Activated naive CD8-positive, alpha-beta T cell treated with anti-CD3 and anti-CD28 coated beads for 36 hours (primary cell): Measurements from ENCODE around the gene GBF1. TPM values are rescaled to one million over a fixed set of nuclear protein-coding genes. Genes with fewer than 3 reads are reported as not detected.

Source experiments
- DNase-seq: peaks from one replicate; pipeline ENCODE4 v3.0.0; 2021
- H3K27ac Mint-ChIP-seq: one replicate; pipeline ENCODE4 v1.8.0; 2022; ENCODE audit warnings: mild to moderate bottlenecking, moderate library complexity, mixed read lengths
- H3K27me3 Mint-ChIP-seq: one replicate; pipeline ENCODE4 v1.8.0; 2022; ENCODE audit warnings: mild to moderate bottlenecking, mixed read lengths
- H3K36me3 Mint-ChIP-seq: one replicate; pipeline ENCODE4 v1.8.0; 2021; ENCODE audit warnings: mild to moderate bottlenecking, mixed read lengths
- H3K4me1 Mint-ChIP-seq: one replicate; pipeline ENCODE4 v1.8.0; 2021; ENCODE audit warnings: mixed read lengths
- H3K4me3 Mint-ChIP-seq: one replicate; pipeline ENCODE4 v1.8.0; 2022; ENCODE audit warnings: mild to moderate bottlenecking, moderate library complexity, mixed read lengths
- H3K9me3 Mint-ChIP-seq: one replicate; pipeline ENCODE4 v1.8.0; 2022; ENCODE audit warnings: mixed read lengths
- total RNA-seq, 2 experiments: library from RNA; stranded (reverse); gene quantifications; one replicate each; pipeline ENCODE4 v1.2.3, GENCODE V29; 2021

Gene GBF1
- total RNA-seq, 2 experiments from 2014 or later = 29.3 to 29.5 TPM

DNA sequence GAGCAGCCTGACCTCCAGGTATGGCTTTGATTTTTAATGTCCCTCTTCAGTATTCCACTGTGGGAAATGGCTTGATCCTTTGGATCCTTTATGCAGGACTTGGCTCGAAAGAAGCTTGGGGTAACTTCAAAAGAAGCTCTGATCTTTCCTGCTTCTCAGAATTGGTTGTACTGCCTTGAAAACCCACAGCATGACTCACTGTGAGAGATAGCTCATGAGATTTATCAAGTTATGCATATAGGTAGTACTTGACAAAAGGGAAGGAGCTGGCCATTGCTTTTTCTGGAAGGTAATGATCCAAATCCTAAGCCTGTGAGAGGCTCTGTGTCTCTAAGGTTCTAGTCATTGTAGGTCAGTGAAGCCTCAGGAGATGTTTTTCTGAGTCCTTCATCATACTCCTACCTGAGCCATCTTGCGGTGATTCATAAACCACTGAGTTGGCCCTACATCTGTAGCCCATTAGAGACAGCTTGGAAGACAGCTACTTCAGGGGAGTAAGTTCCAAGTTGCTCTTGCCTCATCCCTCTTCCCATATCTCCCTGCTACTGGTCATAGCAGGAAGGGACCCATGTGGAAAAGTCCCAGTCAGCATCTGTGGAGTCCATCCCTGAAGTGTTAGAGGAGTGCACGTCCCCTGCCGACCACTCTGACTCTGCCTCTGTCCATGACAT is 113.5 kb downstream of the GBF1 start:
- Mint-ChIP-seq H3K4me1 (no peaks in the 10 kb centered on the region), H3K27me3 (no peaks in the 10 kb centered on the region), H3K27ac (no peak overlapping the region), H3K4me3 (no peak overlapping the region), H3K36me3 (peaks cover 21% of the 10 kb centered on the region), H3K9me3 (no peaks in the 10 kb centered on the region)
- no peak for DNase-seq

DNA sequence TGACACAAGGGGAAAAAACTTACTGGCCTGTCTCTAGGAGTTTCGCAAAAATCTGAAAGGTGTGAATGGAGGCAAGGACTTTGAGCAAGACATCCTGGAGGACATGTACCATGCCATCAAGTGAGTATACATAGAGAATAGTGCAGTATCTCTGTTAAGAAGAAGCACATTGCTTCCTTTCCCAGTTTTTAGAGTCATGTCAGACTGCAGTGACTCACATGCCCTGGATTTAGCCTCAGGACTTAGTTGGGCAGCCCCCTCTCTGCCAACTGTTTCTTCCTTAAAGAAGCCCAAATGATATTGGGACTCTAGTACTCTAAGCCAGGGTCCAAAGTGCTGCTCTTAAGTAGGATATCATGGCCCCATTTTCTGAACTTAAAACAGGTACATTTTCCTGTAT is 122.1 kb downstream of the GBF1 start:
- no peaks in the 10 kb centered on the region for H3K9me3 Mint-ChIP-seq
- no peaks in the 10 kb centered on the region for H3K4me1 Mint-ChIP-seq
- no peak for DNase-seq
- H3K36me3 Mint-ChIP-seq = peaks cover 23% of the 10 kb centered on the region
- H3K4me3 Mint-ChIP-seq = no peak overlapping the region
- no peak overlapping the region for H3K27ac Mint-ChIP-seq
- H3K27me3 Mint-ChIP-seq = no peaks in the 10 kb centered on the region

GRCh38 chr10:102368077-102368476 is 122.7 kb downstream of the GBF1 start:
- Mint-ChIP-seq H3K27me3 (no peaks in the 10 kb centered on the region), H3K27ac (no peak overlapping the region), H3K4me1 (no peaks in the 10 kb centered on the region), H3K36me3 (peaks cover 25% of the 10 kb centered on the region), H3K9me3 (no peaks in the 10 kb centered on the region), H3K4me3 (no peak overlapping the region)
- DNase-seq = no peak

DNA sequence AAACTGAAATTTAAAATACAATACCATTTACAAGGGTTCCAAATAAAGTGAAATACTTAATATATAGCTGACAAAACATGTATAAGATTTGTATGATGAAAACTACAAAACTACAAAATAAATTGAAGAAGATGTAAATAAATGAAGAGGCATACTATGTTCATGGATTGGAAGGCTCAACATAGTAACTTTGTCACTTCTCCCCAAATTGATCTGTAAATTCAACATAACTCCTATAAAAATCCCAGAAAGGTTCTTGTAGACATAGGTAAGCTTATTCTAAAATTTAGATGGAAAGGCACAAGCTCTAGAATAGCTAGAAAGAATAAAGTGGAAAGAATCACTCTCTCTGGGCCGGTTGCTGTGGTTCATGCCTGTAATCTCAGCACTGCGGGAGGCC is 126.0 kb downstream of the GBF1 start:
- H3K4me3 Mint-ChIP-seq = no peak overlapping the region
- H3K36me3 Mint-ChIP-seq = peaks cover 23% of the 10 kb centered on the region
- no peak for DNase-seq
- no peaks in the 10 kb centered on the region for H3K4me1 Mint-ChIP-seq
- H3K27me3 Mint-ChIP-seq = no peaks in the 10 kb centered on the region
- no peaks in the 10 kb centered on the region for H3K9me3 Mint-ChIP-seq
- no peak overlapping the region for H3K27ac Mint-ChIP-seq

GRCh38 chr10:102375250-102375649 is 129.9 kb downstream of the GBF1 start:
- no peaks in the 10 kb centered on the region for H3K27me3 Mint-ChIP-seq

DNA sequence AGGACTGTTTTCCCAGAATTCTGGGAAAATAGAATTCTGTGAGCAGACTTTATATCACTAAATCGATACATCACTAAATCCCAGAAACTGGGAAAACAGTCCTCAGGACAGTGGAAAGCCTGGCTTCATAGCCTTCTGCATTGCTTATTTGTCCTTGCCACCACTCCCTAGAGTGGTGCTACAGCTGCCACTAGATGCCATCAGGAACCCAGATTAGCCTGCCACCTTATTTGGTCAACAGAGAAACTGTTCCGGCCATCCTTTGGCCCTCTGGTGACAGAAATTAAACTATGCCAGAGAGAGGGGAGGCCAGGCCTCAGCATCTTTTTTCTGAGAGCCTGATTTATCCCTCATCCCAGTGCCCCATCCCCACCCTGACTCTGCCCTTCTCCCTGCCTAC is 130.5 kb downstream of the GBF1 start:
- H3K27me3 Mint-ChIP-seq = no peaks in the 10 kb centered on the region
- H3K36me3 Mint-ChIP-seq = peaks cover 18% of the 10 kb centered on the region
- no peaks in the 10 kb centered on the region for H3K4me1 Mint-ChIP-seq
- DNase-seq = no peak
- no peaks in the 10 kb centered on the region for H3K9me3 Mint-ChIP-seq
- no peak overlapping the region for H3K27ac Mint-ChIP-seq
- no peak overlapping the region for H3K4me3 Mint-ChIP-seq

More at GRCh38 chr10:102375250-102375649, 129.9 kb downstream of the GBF1 start:
- Mint-ChIP-seq H3K27ac (no peak overlapping the region), H3K4me1 (no peaks in the 10 kb centered on the region), H3K4me3 (no peak overlapping the region), H3K36me3 (peaks cover 18% of the 10 kb centered on the region), H3K9me3 (no peaks in the 10 kb centered on the region)
- no peak for DNase-seq

DNA sequence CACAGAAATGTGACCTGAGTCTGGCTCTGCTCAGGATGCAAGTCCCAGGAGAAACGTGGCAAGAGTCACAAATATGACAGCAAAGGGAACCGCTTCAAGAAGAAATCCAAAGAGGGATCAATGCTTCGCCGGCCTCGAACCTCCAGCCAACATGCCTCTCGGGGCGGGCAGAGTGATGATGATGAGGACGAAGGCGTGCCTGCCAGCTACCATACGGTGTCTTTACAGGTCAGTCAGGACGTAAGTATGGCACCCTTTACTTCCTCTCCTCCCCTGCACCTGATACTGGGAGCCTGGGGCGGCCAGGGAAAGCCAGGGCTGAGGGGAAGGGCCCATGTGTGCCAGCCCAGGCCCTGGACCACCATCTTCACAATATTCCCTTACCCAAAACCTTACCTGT is 131.6 kb downstream of the GBF1 start:
- peaks cover 16% of the 10 kb centered on the region for H3K36me3 Mint-ChIP-seq
- no peak overlapping the region for H3K4me3 Mint-ChIP-seq
- no peaks in the 10 kb centered on the region for H3K27me3 Mint-ChIP-seq
- H3K4me1 Mint-ChIP-seq = no peaks in the 10 kb centered on the region
- H3K27ac Mint-ChIP-seq = no peak overlapping the region
- no peaks in the 10 kb centered on the region for H3K9me3 Mint-ChIP-seq
- DNase-seq = no peak

GRCh38 chr10:102379383-102379782 is 134.1 kb downstream of the GBF1 start:
- DNase-seq = no peak
- H3K4me3 Mint-ChIP-seq = no peak overlapping the region
- H3K9me3 Mint-ChIP-seq = no peaks in the 10 kb centered on the region
- no peak overlapping the region for H3K27ac Mint-ChIP-seq
- peaks cover 20% of the 10 kb centered on the region for H3K36me3 Mint-ChIP-seq
- no peaks in the 10 kb centered on the region for H3K27me3 Mint-ChIP-seq
- peaks cover 3% of the 10 kb centered on the region for H3K4me1 Mint-ChIP-seq

DNA sequence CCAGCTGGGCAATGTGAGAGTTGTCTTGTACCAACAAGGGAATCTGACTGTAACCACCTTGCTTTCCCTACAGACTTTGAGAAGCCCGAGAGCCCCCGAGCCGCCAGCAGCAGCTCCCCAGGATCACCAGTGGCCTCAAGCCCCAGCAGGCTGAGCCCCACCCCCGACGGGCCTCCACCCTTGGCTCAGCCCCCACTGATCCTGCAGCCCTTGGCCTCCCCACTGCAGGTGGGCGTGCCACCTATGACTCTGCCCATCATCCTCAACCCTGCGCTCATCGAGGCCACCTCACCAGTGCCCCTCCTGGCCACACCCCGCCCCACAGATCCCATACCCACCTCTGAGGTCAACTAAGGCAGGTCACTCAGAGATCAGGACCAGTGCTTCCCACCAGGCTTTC is 136.7 kb downstream of the GBF1 start:
- Mint-ChIP-seq H3K4me3 (no peak overlapping the region), H3K9me3 (no peaks in the 10 kb centered on the region), H3K27ac (no peak overlapping the region), H3K4me1 (peaks cover 6% of the 10 kb centered on the region), H3K27me3 (no peaks in the 10 kb centered on the region), H3K36me3 (peaks cover 17% of the 10 kb centered on the region)
- DNase-seq = no peak

DNA sequence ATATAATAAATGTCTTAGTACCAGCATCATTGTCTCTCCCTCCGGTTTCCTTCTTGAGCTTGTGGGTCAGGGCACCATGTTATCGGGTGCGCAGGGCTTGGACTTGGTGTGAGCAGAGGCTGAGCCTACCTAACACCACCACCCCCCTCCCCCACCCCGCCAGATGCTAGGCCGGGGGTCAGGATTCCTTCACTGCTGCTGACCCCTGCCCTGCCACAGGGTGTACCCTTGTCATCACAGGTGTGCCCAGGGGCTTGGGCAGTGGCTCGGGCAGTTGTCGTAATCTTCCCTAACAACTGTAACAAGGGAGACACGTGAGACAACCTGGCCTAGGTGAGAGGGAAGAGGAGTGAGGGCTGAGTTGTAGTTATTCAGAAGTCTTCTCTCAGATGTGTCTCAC is 137.5 kb downstream of the GBF1 start:
- no peaks in the 10 kb centered on the region for H3K27me3 Mint-ChIP-seq
- H3K27ac Mint-ChIP-seq = no peak overlapping the region
- no peak overlapping the region for H3K4me3 Mint-ChIP-seq
- DNase-seq = no peak
- peaks cover 17% of the 10 kb centered on the region for H3K36me3 Mint-ChIP-seq
- peaks cover 6% of the 10 kb centered on the region for H3K4me1 Mint-ChIP-seq
- no peaks in the 10 kb centered on the region for H3K9me3 Mint-ChIP-seq

GRCh38 chr10:102384053-102384452 is 138.7 kb downstream of the GBF1 start:
- H3K9me3 Mint-ChIP-seq = no peaks in the 10 kb centered on the region
- no peak overlapping the region for H3K27ac Mint-ChIP-seq
- DNase-seq = no peak
- no peak overlapping the region for H3K4me3 Mint-ChIP-seq
- H3K27me3 Mint-ChIP-seq = no peaks in the 10 kb centered on the region
- H3K4me1 Mint-ChIP-seq = peaks cover 6% of the 10 kb centered on the region
- peaks cover 17% of the 10 kb centered on the region for H3K36me3 Mint-ChIP-seq

DNA sequence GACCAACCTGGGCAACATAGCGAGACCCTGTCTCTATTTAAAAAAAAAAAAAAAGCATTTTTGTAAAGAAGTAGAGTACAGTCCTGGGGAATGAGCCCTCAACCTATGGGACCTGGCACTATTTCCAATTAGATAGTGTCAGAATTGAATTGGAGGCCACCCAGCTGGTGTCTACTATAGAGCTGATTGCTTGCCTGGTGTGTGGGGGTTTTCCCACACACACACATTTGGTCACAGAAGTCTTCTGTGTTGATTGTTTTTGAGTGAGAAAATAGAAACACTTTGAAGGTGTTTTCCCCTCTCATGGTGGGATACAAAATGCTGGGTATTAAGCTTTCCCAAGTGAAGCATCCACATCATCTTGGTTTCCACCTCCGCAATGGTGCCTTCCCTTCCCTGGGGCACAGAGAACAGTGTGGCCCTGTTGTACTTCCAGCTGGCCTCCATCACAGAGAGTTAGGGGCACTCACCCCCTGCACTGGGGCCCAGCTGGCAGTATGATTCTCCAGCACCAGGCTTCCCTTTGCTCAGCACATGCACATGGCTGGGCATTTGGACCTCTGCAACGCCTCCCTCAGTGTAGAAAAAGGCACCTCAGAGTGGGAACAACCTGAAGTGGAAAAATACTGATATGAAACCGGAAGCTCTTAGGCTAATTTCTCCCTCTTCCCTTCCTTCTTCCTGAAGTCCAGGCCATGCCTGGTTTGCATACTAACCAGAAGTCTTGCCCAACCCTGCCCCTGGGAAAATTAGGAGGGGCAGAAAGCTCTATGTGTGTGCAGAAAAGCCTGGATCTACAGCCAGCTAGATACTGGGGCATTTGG is 139.5 kb downstream of the GBF1 start:
- no peak overlapping the region for H3K27ac Mint-ChIP-seq
- H3K4me3 Mint-ChIP-seq = no peak overlapping the region
- no peaks in the 10 kb centered on the region for H3K27me3 Mint-ChIP-seq
- peaks cover 17% of the 10 kb centered on the region for H3K36me3 Mint-ChIP-seq
- H3K9me3 Mint-ChIP-seq = no peaks in the 10 kb centered on the region
- no peak for DNase-seq
- peaks cover 7% of the 10 kb centered on the region for H3K4me1 Mint-ChIP-seq

- Mint-ChIP-seq H3K27me3 (no peaks in the 10 kb centered on the region), H3K9me3 (no peaks in the 10 kb centered on the region), H3K4me1 (peaks cover 23% of the 10 kb centered on the region), H3K4me3 (no peak overlapping the region), H3K36me3 (peaks cover 7% of the 10 kb centered on the region), H3K27ac (no peak overlapping the region)
- DNase-seq = no peak
Measured at GRCh38 chr10:102389894-102390293, 144.6 kb downstream of the GBF1 start.

- Mint-ChIP-seq H3K9me3 (no peaks in the 10 kb centered on the region), H3K27me3 (no peaks in the 10 kb centered on the region), H3K27ac (no peak overlapping the region), H3K36me3 (peaks cover 24% of the 10 kb centered on the region), H3K4me3 (no peak overlapping the region), H3K4me1 (peaks cover 32% of the 10 kb centered on the region)
- DNase-seq = no peak
Measured at GRCh38 chr10:102392306-102392705, 147.0 kb downstream of the GBF1 start.

- Mint-ChIP-seq H3K27me3 (no peaks in the 10 kb centered on the region), H3K9me3 (no peaks in the 10 kb centered on the region), H3K27ac (peak overlapping the region; percentile 99), H3K4me3 (peak overlapping the region; percentile 95), H3K36me3 (peaks cover 37% of the 10 kb centered on the region), H3K4me1 (peaks cover 45% of the 10 kb centered on the region)
- DNase-seq = no peak
Measured at GRCh38 chr10:102393411-102394078, 148.2 kb downstream of the GBF1 start.
